Fibroblast of lung (primary cell): ENCODE data around the gene FKTN.

ENCODE experiments used
- CTCF ChIP-seq, 2 donors: IDR thresholded peaks in 1 of 2; conservative IDR thresholded peaks in 1 of 2; 1 replicate in 1 of 2; 2 replicates in 1 of 2; pipeline ENCODE4 v1.5.1; 2011 to 2012; ENCODE audit warnings: low read length in 2 of 2, control low read depth in 1 of 2, inconsistent platforms in 1 of 2, low read depth in 1 of 2, mild to moderate bottlenecking in 1 of 2
- EZH2 ChIP-seq: IDR thresholded peaks from 2 replicates; pipeline ENCODE4 v1.5.1; 2012; ENCODE audit warnings: low read length, control low read depth, mild to moderate bottlenecking; ENCODE audit errors: missing control alignments

- TF ChIP-seq CTCF (conservative IDR thresholded peaks at IDR 0.05 in 1 of 2, IDR thresholded peaks at IDR 0.05 in 1 of 2; ENCODE audit: low read depth in 1 of 2, low read length in 2 of 2) = no peak
- TF ChIP-seq EZH2 = no peak
These were observed 78.4 kb downstream of the FKTN start for GRCh38 chr9:105636331-105636730.
